Activated naive CD8-positive, alpha-beta T cell (primary cell): ENCODE measurements around the gene PGM2.
A peak's percentile ranks its signal among the peaks of the same experiment; 100 is the strongest.
"Not testable (repeated sequence)": the region's sequence is repeated elsewhere in the genome, so short reads cannot be mapped to it uniquely, and the experiment has no call there.

ENCODE experiments used
- H3K27ac Mint-ChIP-seq: one replicate; pipeline ENCODE4 v1.8.0; 2021; ENCODE audit warnings: mixed read lengths
- H3K27me3 Mint-ChIP-seq: one replicate; pipeline ENCODE4 v1.8.0; 2021; ENCODE audit warnings: mixed read lengths
- H3K36me3 Mint-ChIP-seq: one replicate; pipeline ENCODE4 v1.8.0; 2021; ENCODE audit warnings: mixed read lengths
- H3K4me1 Mint-ChIP-seq: one replicate; pipeline ENCODE4 v1.8.0; 2021; ENCODE audit warnings: low read depth, mixed read lengths
- H3K4me3 Mint-ChIP-seq: one replicate; pipeline ENCODE4 v1.8.0; 2021; ENCODE audit warnings: mild to moderate bottlenecking, mixed read lengths
- H3K9me3 Mint-ChIP-seq: one replicate; pipeline ENCODE4 v1.8.0; 2021; ENCODE audit warnings: low read depth, mixed read lengths

Gene PGM2

GRCh38 chr4:37826295-37827029 lies at the start of gene PGM2:
Gene PGM2, plus strand, starts transcription at chr4:37826686. Its CDS starts 47 bp downstream, at chr4:37826733.
- no peaks in the 10 kb centered on the region for H3K27me3 Mint-ChIP-seq
- peak within 1 kb of the TSS; percentile 99 for H3K4me3 Mint-ChIP-seq
- peaks cover 37% of the 10 kb centered on the region for H3K4me1 Mint-ChIP-seq
- H3K36me3 Mint-ChIP-seq: peaks cover 14% of the 10 kb centered on the region
- H3K9me3 Mint-ChIP-seq: no peaks in the 10 kb centered on the region
- H3K27ac Mint-ChIP-seq: peak within 1 kb of the TSS; percentile 95

GRCh38 chr4:37779896-37780295 lies 46.6 kb upstream of the PGM2 start:
- Mint-ChIP-seq H3K36me3 (peaks cover 8% of the 10 kb centered on the region), H3K27ac (peak overlapping the region; percentile 86), H3K4me1 (peaks cover 34% of the 10 kb centered on the region), H3K27me3 (no peaks in the 10 kb centered on the region), H3K4me3 (no peak overlapping the region), H3K9me3 (peaks cover 11% of the 10 kb centered on the region)

GRCh38 chr4:37780444-37781130 lies 45.9 kb upstream of the PGM2 start:
- Mint-ChIP-seq H3K36me3 (peaks cover 8% of the 10 kb centered on the region), H3K27me3 (no peaks in the 10 kb centered on the region), H3K9me3 (peaks cover 11% of the 10 kb centered on the region), H3K4me3 (peak overlapping the region; percentile 21), H3K4me1 (peaks cover 34% of the 10 kb centered on the region), H3K27ac (peak overlapping the region; percentile 86)

GRCh38 chr4:37781131-37781455 lies 45.4 kb upstream of the PGM2 start:
- H3K9me3 Mint-ChIP-seq: peaks cover 11% of the 10 kb centered on the region
- peak overlapping the region; percentile 86 for H3K27ac Mint-ChIP-seq
- H3K4me1 Mint-ChIP-seq: peaks cover 34% of the 10 kb centered on the region
- peaks cover 8% of the 10 kb centered on the region for H3K36me3 Mint-ChIP-seq
- H3K4me3 Mint-ChIP-seq: peak overlapping the region; percentile 21
- no peaks in the 10 kb centered on the region for H3K27me3 Mint-ChIP-seq

- H3K4me3 Mint-ChIP-seq, H3K27ac Mint-ChIP-seq, H3K36me3 Mint-ChIP-seq, H3K9me3 Mint-ChIP-seq, H3K27me3 Mint-ChIP-seq: not testable (repeated sequence)
- peaks cover 16% of the 10 kb centered on the region for H3K4me1 Mint-ChIP-seq
Measured at GRCh38 chr4:37786267-37786666, 40.2 kb upstream of the PGM2 start.

GRCh38 chr4:37787883-37788460 lies 38.5 kb upstream of the PGM2 start:
- H3K9me3 Mint-ChIP-seq, H3K27me3 Mint-ChIP-seq, H3K4me1 Mint-ChIP-seq, H3K36me3 Mint-ChIP-seq, H3K4me3 Mint-ChIP-seq, H3K27ac Mint-ChIP-seq: not testable (repeated sequence)

- Mint-ChIP-seq H3K4me1 (peaks cover 6% of the 10 kb centered on the region), H3K36me3 (peaks cover 6% of the 10 kb centered on the region), H3K27ac (no peak overlapping the region), H3K27me3 (no peaks in the 10 kb centered on the region), H3K4me3 (no peak overlapping the region), H3K9me3 (peaks cover 8% of the 10 kb centered on the region)
Measured at GRCh38 chr4:37788819-37789218, 37.7 kb upstream of the PGM2 start.

- peaks cover 6% of the 10 kb centered on the region for H3K36me3 Mint-ChIP-seq
- H3K27ac Mint-ChIP-seq: no peak overlapping the region
- H3K4me1 Mint-ChIP-seq: peaks cover 6% of the 10 kb centered on the region
- no peaks in the 10 kb centered on the region for H3K27me3 Mint-ChIP-seq
- peaks cover 8% of the 10 kb centered on the region for H3K9me3 Mint-ChIP-seq
- H3K4me3 Mint-ChIP-seq: no peak overlapping the region
Measured at GRCh38 chr4:37792241-37792640, 34.2 kb upstream of the PGM2 start.

- Mint-ChIP-seq H3K9me3 (peaks cover 8% of the 10 kb centered on the region), H3K27me3 (no peaks in the 10 kb centered on the region), H3K27ac (no peak overlapping the region), H3K36me3 (peaks cover 6% of the 10 kb centered on the region), H3K4me3 (no peak overlapping the region), H3K4me1 (no peaks in the 10 kb centered on the region)
Measured at GRCh38 chr4:37793562-37793961, 32.9 kb upstream of the PGM2 start.

GRCh38 chr4:37794056-37794455 lies 32.4 kb upstream of the PGM2 start:
- no peak overlapping the region for H3K27ac Mint-ChIP-seq
- H3K4me3 Mint-ChIP-seq: no peak overlapping the region
- H3K9me3 Mint-ChIP-seq: peaks cover 8% of the 10 kb centered on the region
- H3K27me3 Mint-ChIP-seq: no peaks in the 10 kb centered on the region
- peaks cover 6% of the 10 kb centered on the region for H3K36me3 Mint-ChIP-seq
- no peaks in the 10 kb centered on the region for H3K4me1 Mint-ChIP-seq

GRCh38 chr4:37795581-37796195 lies 30.8 kb upstream of the PGM2 start:
- H3K27ac Mint-ChIP-seq: no peak overlapping the region
- peaks cover 6% of the 10 kb centered on the region for H3K36me3 Mint-ChIP-seq
- H3K4me1 Mint-ChIP-seq: no peaks in the 10 kb centered on the region
- no peaks in the 10 kb centered on the region for H3K27me3 Mint-ChIP-seq
- H3K4me3 Mint-ChIP-seq: no peak overlapping the region
- peaks cover 8% of the 10 kb centered on the region for H3K9me3 Mint-ChIP-seq

- no peaks in the 10 kb centered on the region for H3K27me3 Mint-ChIP-seq
- no peaks in the 10 kb centered on the region for H3K9me3 Mint-ChIP-seq
- H3K36me3 Mint-ChIP-seq: no peaks in the 10 kb centered on the region
- H3K4me3 Mint-ChIP-seq: no peak overlapping the region
- no peaks in the 10 kb centered on the region for H3K4me1 Mint-ChIP-seq
- H3K27ac Mint-ChIP-seq: no peak overlapping the region
Measured at GRCh38 chr4:37797374-37797773, 29.1 kb upstream of the PGM2 start.

- Mint-ChIP-seq H3K27ac (no peak overlapping the region), H3K4me1 (no peaks in the 10 kb centered on the region), H3K36me3 (no peaks in the 10 kb centered on the region), H3K4me3 (no peak overlapping the region), H3K9me3 (no peaks in the 10 kb centered on the region), H3K27me3 (no peaks in the 10 kb centered on the region)
Measured at GRCh38 chr4:37797923-37798322, 28.6 kb upstream of the PGM2 start.

- no peak overlapping the region for H3K4me3 Mint-ChIP-seq
- H3K9me3 Mint-ChIP-seq: no peaks in the 10 kb centered on the region
- no peaks in the 10 kb centered on the region for H3K4me1 Mint-ChIP-seq
- H3K36me3 Mint-ChIP-seq: no peaks in the 10 kb centered on the region
- no peaks in the 10 kb centered on the region for H3K27me3 Mint-ChIP-seq
- H3K27ac Mint-ChIP-seq: no peak overlapping the region
Measured at GRCh38 chr4:37798616-37799015, 27.9 kb upstream of the PGM2 start.

- no peak overlapping the region for H3K27ac Mint-ChIP-seq
- H3K4me3 Mint-ChIP-seq: no peak overlapping the region
- H3K9me3 Mint-ChIP-seq: no peaks in the 10 kb centered on the region
- H3K36me3 Mint-ChIP-seq: no peaks in the 10 kb centered on the region
- H3K4me1 Mint-ChIP-seq: no peaks in the 10 kb centered on the region
- no peaks in the 10 kb centered on the region for H3K27me3 Mint-ChIP-seq
Measured at GRCh38 chr4:37799941-37800554, 26.4 kb upstream of the PGM2 start.
